GM18505 (cell line): ENCODE results near the gene CARD19.

Source experiments
- ATAC-seq: cut with Tn5 transposase; IDR thresholded peaks from one replicate; pipeline ENCODE4 v1.9.1; 2021; ENCODE audit not compliant: unreplicated experiment
- POLR2A ChIP-seq: IDR thresholded peaks from 4 replicates; pipeline ENCODE4 v1.6.1; 2011; ENCODE audit warnings: borderline replicate concordance; ENCODE audit not compliant: insufficient read depth, insufficient read length; ENCODE audit errors: extremely low read depth

CARD19 gene

DNA sequence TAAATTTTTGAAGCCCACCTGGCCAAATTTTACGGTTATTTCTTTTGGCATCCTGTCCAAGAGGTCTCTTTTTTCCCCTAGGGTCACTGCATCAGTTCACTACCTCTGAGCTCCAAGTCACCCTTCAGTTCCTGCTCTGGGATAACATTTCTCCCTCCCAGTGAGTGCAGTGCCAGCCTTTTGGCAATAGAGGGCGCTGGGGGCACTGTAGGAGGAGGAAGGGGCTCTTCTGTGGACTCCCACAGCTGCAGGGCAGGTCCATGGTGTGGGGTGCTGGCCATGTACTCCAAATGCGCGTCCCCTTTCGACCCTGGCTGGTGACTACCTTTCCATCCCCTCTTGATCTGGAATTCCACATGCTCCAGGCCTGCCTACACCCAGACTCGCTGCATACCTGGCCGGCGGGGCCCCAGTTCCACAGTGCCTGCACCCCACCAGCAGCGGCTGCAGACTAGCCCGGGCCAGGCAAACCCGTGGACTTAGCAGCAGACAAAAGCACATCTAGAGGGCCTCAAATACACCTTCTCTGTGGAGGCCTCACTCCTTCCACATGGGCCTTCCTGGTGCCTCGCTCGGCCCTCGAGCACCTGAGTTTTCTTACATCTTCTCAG lies 58.4 kb downstream of the CARD19 start:
- TF ChIP-seq POLR2A, result no peak
- ATAC-seq, result no peak

DNA sequence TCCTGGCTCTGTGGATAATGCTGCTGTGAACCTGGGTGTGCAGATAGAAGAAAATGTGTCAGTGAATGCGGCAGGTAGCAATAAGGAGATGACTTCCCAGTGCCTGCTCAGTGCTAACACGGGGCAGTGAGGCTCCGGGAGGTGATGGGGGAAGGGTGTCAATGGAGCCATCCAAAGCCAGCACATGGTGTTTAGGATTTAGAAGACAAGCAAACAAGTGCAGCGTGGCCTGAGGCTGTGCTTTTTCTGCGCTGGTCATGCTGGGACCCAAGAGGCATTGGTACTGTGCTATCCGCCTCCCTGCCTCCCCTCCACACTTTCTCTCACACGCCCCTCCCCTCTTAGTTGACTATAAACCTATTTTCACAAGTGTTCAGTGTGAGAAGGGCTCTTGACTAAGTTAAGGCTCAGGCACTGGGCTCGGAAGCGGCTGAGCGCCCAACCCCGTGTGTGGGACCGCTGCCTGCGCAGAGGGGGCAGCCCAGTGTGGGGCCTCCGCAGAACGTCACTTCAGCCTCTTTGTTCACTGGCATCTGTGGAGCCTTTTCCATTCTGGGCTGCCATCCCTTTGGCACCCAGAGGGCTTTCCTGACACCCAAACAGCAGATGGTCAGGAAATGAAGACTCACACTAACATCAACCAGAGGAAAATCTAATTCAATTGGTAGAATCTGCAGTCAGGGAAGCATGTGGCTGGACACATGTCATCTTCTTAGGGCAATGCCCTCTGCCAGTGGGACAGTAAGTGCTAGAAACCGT lies 59.9 kb downstream of the CARD19 start:
- ATAC-seq, result no peak
- TF ChIP-seq POLR2A, result no peak

DNA sequence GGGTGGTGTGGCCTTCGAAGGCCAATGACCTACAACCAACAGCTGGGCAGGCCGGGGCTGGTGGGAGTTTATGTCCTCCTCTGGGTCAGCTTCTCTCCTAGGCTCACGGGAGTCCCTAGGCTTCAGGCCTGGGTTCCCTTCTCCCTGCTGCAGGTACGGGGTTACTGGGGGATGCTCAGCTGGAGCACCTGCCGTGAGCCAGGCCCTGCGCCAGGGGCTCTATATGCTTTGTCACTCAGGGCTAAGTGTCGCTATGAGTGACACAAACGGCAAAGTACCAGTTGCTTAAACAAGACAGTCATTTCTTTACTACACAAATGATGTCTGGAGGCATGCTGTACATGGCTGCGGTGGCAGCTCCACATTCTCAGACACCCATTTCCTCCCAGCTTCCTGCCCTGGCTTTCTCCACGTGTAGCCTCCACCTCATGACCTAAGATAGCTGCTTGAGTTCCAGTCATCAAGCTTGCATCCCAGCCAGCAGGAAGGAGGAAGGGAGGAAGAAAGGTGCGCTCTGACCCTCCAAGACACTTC lies 60.5 kb downstream of the CARD19 start:
- no peak for TF ChIP-seq POLR2A
- peak; percentile 64 for ATAC-seq

DNA sequence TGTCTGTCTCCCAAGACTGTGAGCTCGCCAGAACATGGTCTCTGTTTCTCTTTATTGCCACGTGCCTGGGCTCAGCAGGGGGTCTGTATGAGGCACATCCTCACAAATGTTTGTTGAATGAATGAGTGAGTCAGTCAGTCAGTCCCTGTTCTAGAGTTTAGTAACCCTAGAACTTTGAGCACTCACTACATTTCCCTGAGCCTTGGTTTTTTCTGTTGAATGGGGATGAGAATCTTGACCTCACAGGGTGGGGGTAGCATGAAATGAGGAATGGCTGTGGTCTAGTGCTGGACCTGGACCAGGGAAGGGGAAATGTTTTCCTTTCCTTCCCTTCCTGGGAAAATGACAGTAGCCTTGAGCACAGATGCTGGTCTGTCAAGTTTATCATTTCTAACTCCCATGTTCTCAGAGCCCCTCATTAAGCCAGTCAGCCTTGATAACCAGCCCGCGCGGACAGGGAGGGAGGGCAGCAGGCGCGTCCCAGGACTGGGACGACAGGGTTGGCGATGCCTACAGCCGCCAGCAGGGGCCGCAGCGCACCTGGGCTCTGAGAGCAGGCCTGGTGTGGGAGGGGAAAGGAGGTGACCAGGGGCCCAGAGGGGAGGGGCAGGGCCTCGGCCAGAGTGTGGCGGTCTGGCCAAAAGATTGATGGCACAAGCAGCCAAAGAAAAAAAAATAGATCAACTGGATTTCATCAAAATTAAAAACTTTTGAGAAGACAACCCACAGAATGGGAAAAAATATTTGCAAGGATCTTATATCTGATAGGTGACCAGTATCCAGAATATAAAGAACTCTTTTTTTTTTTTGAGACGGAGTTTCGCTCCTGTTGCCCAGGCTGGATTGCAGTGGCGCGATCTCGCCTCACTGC lies 63.8 kb downstream of the CARD19 start:
- peak; percentile 59 for ATAC-seq
- no peak for TF ChIP-seq POLR2A

DNA sequence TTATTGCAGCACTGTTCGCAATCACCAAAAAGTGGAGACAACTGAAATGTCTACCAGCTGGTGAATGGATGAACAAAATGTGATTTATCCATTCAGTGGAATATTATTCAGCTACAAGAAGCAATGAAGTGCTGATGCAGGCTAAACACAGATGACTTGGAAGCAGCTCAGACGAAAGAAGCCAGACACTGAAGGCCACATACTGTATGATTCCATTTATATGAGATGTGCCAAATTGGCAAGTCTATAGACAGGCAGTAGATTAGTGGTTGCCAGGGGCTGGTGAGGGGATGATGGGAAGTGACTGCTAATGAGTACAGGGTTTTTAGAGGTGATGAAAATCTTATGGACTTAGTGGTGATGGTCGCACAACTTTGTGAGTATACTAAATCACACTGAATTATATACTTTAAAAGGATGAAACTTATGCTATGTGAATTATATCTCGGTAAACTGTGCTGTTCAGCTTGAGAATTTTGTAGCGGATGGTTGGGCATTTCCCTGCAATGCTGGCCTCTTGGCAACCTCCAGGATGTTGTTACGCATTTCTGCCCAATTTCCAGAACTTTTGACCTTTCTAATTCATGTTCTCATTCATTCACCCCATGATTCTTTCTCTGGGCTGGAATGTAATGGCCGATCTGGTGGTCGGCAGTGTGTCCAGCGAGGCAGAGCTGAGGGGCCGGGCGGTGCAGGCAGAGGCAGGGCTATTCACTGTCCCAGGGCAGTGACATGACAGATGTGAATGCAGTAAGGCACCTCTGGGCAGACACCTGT lies 66.0 kb downstream of the CARD19 start:
- no peak for ATAC-seq
- TF ChIP-seq POLR2A, result no peak
